NCI-H2029 treated with DMSO at 0.1 percent for 48 hours (cell line): ENCODE results near the gene TNIK.
A peak's percentile ranks its signal among the peaks of the same experiment; 100 is the strongest.

ENCODE experiments used
- DNase-seq: peaks from one replicate; lab custom pipeline; 2025; lab: John Stamatoyannopoulos, UW

Gene TNIK

DNA sequence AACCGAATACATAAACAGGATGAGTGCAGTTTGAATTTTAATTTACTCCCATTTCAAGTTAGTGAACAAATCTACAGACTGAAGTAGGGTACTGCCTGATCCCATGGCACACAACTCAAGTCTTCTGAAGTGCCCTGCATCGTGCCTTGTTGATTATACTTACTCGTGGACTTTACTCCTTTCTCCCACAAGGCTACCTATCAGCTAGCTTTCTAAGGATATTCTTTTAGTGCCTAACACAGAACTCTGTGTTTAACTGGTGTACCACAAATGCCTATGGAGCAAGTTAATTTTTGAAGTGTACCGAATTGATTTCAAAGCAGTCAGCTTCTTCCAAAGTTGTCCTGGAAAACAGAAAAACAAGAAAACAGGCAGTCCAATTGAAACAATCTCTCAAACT, 119.8 kb downstream of the TNIK start:
- DNase-seq, result no peak

DNA sequence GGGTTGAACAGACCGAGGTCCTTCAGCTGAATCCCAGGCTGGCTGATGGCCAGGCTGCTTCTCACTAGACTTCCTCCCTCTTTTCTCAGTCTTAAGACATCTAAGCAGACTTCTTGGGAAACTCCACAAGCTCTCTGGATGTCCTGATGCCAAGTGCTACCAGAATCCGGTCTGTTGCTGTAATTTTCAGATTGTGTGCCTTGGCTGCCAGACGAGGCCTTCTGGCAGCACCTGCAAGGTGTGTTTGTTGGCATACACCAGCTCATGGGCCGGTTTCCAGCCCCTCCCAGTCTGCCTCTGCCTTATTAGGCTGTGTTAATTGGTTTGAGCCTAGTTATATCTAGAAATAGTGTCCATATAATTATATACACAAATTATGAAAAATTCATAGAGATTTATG, 120.6 kb downstream of the TNIK start:
- peak; percentile 73 for DNase-seq

DNA sequence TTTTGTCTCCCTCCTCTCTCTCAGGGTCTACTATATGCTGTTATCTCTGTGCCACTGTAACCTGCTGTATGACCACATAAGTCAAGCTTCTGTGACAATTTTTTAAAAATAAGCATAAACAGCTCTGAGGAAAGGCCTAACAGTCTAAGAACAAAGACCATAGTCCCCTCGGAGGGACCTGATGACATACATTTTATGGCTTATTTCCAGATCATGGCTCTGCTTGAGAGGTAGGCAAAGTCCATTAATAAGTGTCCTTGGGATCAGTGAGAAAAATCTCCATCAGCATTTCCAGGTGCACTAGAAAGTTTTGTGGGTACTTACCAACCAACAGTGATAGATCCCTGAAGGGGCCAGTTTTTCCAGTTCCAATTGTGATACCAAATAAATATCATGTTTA, 123.8 kb downstream of the TNIK start:
- DNase-seq, result no peak

DNA sequence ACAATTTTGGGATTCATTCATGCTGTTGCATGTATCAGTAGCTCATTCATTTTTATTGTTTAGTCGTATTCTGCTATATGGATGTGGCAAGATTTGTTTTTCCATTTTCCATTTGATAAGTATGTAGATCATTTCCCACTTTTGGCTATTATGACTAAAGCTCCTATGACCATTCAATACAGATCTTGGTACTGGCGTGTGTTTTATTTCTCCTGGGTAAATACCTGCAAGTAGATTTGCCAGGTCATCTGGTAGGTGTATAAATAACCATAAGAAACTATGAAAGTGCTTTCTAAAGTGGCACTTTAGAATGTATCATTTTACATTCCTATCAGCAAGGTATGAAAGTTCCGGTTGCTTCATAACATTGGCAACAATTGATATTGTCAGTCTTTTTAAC, 124.6 kb downstream of the TNIK start:
- DNase-seq, result no peak

DNA sequence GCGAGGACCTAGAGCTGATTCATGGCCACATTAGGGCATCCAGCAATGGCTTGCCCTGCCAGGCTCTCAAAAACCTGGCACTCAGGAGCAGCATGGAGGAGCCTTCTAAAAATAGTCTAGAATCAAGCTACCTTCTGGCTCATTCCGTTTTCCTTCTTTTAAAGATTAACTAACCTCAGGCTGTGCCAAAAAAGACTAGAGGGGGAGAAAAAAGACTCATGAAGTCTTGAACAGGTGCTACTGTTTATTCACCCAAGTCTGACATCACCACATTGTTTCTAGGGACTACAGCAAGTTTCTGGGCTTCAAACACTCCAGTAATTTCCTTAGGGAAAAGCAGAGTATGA, 125.8 kb downstream of the TNIK start:
- peak; percentile 49 for DNase-seq

DNA sequence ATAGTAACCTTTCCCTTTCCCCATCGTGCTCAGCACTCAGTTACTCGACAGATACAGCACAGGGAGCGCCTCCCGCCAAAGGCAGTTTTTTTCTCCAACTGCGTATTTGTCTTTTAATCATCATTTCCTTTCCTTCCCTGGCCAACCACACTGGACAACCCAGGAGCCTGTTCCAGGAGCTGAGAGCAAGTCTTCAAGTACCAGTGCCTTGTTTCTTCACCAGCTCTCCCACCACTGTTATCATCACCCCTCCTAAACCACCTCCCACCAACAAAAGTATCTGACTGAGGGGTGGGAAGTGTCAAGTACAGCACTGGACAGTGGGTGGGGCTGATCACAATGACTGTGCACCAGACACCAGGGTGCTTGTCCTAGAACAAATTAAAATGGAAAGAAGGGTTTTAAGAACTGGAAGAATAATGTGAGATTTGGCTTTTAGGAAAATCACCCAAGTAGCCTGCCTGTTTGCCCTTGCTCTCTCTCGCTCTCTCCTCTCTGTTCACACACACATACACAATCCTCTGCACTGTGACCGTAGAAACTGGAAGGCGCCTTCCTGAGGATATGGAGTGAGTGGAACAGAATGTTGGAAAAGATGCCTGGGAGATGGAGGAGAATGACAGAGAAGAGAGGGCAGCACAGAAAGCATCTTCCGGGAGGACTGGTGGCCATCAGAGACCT, 126.3 kb downstream of the TNIK start:
- DNase-seq, result no peak

DNA sequence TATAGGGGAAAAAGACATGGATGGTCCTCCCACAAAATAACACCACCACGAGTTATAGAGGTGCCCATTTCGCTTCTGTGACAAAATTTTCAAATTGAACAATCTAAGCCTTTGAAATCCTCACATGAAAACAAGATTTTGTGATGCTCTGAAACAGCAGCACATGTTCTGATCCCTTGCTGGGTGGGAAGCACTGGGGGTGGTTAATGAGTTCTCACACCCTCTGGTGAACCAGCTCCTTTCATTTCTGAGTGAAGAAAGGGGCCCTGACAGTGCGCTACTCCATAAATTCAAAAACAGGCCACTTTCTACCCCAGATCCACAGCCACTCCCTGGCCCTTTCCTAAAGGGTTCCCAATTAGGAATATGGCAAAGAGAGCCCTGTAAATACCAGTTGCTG, 129.3 kb downstream of the TNIK start:
- no peak for DNase-seq

DNA sequence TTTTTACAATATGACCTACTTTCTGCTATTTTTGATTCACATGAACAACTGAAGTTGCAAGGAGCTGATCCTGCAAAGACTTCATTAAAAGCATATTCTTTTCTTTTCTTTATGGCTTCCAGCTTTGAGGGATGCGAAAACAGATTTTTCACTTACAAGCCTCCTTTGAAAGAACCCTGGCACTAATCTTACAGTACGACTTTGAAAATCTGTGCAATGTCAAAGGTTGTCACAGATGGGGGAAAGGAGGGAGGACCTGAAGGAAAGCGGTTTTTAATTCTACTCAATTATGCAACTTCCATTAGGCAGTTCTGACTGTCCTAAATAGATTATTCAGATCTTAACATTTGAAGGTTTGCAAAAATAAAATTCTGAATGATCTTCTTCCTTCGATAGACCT, 130.5 kb downstream of the TNIK start:
- no peak for DNase-seq

DNA sequence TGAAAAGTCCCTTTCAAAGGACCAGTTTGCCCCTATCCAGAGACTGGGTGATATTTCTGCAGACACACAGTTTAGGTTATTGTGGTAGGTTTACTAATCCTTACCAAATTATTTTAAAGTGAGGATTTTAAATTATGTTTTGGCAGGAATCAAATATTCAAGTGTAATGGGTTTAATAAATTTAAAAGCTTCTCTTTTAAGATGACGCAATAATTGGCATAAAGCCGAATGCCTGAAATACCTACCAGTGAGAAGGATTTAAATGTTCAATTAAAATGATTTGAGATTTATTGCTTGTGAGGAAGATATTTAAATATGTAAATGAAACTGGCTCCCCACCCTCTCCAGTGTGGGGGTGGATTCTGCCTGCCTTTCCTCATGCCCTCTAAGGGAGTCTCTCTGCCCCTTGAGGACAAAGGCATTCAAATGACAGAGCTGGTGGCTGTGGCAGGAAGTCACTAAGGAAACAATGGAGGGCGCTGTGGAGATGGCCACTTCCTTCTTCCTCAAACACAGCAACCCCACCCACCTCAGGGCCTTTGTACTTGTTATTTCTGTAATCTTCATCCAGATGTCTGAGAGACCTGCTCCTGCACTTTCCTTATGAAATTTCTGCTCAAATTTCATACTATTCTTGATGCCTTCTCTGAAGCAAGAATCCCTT, 131.7 kb downstream of the TNIK start:
- DNase-seq, result peak; percentile 73

DNA sequence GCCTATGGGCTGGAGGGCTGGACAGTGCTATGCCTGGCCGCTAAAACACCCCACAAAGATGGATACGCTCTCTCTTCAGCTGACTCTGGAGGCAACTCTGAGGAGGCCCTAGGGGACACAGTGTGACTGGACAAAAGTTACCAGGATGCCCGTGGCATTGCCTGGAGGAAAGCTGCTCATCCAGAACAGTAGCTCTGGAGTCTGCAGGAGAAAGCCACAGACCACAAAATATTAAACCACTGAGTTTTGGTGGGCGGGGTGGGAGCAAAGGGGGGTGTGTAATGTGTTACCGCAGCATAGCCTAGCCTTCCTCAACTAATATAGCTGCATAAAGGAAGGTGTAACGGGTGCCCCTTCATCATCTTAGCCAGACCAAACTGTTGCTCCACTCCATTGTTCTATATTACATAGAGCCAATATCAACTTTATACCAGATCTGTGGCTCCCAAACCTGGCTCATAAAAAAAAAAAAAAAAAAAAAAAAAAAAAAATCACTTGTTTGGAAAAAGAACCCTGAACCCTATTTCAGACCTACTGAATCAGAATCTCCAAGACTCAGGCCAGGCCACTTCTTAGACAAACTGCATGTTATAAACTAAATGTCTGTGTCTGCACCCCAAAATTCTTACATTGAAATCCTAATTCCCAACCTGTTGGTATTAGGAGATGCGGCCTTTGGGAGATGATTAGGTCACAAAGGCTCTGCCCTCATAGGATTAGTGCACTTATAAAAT, 132.6 kb downstream of the TNIK start:
- no peak for DNase-seq

DNA sequence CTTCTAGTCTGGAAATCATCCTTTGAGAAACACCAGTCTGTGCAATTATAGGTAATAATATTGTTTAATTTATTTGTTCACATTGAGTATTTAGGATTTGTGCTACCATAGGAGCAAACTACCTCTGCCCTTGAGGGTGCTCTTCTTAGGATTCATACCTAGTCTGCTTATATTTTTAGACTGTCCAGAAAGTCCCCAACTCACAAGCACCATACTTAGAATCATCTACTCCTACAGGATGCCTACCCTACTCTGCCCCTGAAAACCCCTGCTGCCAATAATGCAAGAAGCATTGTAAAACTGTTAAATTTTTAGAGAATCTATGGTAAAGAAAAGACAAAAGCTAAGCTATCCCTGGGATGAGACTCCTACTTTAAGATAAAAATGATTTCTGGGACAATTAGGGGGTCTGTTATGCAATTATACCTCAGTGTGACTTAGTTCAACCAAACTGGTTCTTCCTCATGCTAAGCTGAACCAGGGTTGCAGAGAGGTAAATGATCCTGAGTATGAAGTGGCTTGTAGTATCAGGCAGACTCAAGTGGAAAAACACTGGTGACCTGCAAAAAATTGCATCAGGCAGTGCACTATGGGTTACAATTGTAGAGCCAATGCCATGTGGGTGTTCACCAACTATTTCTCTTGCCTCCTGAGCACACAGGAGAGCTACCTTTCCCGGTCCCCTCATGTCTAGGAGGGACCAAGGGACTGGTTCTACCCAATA, 133.3 kb downstream of the TNIK start:
- no peak for DNase-seq

DNA sequence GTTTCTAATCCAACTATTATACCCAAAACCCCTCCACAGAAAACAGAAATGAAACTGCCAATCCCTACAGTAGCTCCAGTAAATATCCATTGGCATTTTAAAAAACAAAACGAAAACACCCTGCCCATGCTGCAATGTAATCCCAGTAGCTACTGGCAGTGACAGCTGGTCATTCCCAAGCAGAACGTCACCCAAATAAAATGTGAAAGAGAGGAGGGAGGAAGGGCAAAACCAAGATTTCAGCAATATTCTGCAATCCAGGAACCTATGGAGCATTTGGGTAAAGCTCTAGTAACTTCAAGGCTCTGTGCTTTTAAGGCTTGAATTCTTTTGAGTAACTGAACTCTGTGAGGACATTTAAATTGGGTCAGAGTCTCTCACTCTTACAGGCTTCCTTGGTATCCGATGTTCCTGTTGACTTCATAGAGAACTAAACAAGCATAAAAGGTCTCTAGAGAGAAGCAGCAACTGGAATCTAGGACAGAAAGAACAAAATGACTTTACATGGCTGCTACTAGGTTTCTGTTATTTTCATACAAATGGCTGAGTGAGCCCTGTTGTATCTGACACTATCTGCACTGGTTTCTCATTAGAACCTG, 136.2 kb downstream of the TNIK start:
- DNase-seq, result peak; percentile 77

DNA sequence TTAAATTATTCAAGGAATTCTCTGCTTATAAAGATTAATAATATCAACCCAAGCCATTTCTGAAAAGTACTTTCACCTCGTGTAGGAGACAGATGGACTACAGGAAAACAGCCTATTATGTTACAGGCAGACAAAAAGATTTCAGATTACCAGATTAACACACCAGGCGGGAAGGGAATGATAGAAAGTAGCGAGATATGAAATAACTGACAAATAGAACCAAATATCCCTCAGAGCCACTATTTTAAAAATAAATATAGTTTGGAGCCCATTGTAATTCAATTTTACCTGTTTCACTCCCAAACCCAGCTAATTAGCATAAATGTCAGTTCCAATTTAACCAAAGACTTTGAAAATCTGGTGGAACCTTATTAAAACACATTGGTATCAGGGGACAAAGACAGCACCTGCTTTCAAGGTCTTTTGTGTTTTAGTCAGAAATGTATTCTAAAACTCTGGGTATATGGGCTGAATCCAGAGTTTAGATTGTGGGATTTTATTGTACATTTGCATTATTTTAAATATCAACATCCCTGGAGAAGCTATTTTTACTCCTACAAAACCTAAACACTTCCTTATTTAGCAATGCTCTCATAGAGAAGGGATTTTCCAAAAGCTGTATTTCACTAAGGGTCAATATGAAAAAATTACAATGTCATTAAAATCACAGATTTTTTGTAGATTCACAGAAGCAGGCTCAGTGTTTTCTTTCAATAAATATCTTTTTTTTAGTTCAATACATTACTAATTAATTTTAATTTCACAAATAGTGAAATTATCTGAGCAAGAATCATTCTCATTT, 138.4 kb downstream of the TNIK start:
- DNase-seq, result no peak

DNA sequence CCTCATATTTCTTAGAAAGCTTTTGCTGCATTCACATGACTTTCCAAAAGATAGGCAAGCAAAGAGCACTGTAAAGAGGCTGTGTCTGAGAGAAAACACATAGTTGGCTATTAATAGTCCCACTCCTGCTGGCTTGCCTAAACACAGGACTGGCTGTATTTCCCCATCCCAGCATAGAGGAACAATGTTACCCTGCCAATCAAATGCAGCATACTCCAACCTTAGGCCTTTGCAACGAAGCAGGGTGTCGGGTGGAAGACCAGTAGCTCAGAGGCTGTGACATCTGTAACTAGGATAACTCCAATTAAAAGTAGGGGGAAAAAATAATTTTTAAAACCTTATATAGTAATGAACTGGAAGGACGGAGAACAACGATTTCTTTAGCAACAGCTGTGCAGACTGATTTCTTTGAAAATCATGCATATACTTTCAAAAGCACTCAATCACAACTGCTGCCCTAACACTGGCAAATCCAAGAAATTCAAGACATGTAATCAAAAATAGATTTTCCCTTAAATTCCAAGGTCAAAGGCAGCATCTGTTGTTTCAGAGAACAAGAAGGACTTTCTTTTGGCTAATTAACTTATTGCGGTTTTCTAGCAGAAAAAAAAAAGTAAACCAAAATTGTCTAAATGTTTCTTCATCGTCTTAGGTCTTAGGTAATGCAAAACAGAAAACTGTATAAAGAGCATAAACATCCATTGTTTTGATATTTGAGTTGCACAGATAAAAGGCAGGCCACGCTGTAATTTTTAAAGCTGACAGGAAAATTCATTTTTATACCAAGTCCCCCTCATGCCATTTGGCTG, 139.3 kb downstream of the TNIK start:
- DNase-seq, result peak; percentile 14

DNA sequence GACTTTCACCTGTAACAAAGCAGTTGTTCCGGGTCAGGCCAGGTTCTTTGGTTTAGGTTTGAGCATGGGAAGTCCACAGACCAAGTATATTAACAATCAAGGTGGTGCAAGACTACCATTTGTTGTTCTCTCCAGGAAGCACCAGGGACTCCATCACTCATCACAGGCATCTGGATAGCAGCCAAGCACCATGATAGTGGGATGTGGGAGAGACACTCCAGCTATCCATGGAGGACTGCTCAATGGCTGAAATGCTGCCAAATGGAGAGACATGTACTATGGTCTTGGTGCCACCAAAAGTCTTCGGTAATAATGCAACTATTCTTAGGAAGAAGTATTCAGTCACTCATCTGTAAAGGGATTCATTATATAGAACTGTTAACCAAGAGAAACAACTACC, 143.0 kb downstream of the TNIK start:
- peak; percentile 84 for DNase-seq

DNA sequence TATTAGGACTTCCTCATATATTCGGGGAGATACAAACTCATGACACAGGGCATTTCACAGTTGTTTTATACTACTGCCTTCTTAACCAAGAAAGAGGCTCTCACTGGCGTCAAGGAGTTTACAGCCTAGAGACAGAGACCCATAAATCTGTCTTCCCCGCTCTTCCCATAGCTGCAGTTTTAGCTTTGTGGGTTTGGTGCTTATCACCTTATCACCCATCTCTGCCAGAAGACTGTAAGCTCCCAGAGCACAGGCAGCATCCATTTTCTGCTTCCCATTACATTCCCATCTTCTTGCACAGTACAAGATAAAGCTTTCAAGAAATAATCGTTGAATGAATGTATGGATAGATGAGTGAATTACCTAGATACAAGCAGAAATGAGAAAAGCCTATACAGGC, 144.3 kb downstream of the TNIK start:
- no peak for DNase-seq

DNA sequence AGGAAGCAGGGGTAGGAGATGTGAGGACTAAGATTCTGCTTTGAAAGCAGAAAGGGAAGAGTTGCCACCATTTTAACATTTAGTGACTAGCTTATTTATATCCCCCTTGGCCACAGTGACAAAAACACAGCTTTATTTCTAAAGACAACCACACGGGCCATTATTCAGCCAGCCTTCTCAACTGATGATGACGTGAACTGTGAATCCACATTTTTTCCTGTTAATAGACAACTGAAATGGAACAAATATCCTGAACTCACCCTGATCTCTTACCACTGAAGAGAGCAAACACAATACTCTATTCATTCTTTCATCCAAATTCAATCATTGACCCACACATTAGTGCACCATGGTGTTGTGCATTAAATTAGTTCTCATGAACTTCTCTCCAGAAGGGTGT, 145.1 kb downstream of the TNIK start:
- DNase-seq, result no peak

DNA sequence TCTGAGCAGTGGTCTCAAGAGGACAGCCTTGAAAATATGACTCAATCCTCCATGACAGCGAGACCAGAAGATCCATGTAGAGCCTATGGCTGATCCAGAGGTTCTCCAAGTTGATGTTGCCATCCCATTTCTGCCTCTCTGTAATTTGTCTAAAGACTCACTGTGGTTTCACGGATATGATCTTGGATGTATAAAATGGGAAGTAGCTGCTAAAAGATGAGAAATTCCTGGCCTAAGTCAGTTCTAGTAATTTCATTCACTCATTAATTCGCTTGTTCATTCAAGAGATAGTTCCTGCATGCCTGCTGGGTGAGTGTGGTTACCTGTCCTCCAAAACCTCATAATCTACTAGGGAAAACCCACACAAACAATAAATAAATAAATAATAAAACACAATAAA, 145.9 kb downstream of the TNIK start:
- no peak for DNase-seq

DNA sequence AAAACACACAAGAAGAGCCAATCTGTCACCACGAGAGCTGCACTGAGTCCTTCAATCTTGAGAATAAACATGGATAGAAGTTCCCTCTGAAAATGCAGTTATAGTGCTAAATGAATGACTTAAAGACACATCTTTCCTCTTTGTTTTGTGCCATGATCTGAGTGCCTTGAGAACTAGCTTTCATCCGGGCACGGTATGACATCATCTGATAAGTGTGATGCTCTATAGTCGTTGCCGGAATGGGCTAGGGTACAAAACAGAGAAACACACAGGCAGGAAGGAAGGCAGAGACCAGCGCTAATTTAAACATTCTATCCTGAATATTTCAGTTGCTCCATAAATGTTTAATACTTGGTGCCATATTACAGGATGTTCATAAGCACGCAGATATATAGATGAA, 146.5 kb downstream of the TNIK start:
- DNase-seq, result no peak

DNA sequence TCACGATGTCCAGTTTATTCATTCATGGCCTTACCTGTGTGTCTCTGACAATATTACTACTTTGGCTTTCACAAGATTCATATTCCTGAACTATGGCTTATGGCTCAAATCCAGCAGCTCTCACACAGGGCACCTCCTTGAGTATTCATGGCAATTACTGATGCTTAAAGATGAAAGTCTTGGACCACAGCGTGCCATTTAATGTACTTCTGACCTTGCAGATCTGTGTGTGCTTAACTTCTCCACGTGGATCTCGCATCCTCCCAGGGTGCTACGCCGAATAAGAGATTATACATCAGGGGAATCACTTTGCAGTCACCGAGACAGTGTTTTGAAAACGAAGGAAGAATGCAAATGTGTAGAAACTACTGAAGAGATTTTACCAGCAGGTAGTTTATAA, 147.5 kb downstream of the TNIK start:
- no peak for DNase-seq

DNA sequence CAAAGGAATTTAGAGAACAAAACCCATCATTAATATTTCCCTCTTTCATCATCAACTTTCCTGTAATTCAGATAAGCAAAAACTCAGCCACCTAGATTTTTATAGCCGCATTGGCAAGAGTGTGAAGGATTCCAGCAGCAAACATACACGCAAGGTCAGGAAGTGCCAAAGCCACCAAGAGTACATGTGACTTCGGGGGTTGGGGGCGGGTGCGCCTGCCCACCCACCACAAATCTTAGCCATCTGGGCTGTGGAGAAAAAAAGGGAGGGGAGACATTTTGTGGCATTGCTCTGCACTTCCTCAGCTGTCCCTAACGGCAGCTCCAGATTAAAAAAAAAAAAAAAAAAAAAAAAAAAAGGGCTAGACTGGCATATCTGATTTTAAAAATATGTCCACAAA, 148.4 kb downstream of the TNIK start:
- no peak for DNase-seq
